ENCODE measurements around the gene PTPRG. TPM values are rescaled to one million over a fixed set of nuclear protein-coding genes. Genes with fewer than 3 reads are reported as not detected.

The PTPRG gene
- total RNA-seq, 1 donor from 2014 or later, result 0.84 TPM

- intact Hi-C loops (cut with micrococcal nuclease), result no loop called here
Observed at GRCh38 chr3:61985020-61985419, 423.6 kb downstream of the PTPRG start.

GRCh38 chr3:61986473-61986872, 425.1 kb downstream of the PTPRG start:
- intact Hi-C loops (cut with micrococcal nuclease), result no loop called here

DNA sequence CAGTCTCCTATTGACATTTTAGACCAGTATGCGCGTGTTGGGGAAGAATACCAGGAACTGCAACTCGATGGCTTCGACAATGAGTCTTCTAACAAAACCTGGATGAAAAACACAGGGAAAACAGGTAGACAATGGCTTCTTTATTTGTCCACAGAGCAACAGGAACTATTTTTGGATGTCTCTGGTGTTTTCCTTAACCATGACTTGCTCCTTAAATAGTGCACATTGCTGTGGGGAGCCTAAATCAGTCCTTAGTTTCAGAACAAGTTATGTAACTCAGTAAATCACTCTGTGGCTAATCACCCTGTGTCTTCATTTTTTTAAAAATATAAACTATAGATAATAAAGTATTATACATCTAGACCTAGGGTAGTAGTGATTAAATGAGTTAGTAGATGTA, 428.3 kb downstream of the PTPRG start:
- intact Hi-C loops (cut with micrococcal nuclease), result no loop called here

- intact Hi-C loops (cut with micrococcal nuclease), result no loop called here
Observed at GRCh38 chr3:61990327-61991027, 429.1 kb downstream of the PTPRG start.

- intact Hi-C loops (cut with micrococcal nuclease), result no loop called here
Observed at GRCh38 chr3:61991706-61992105, 430.3 kb downstream of the PTPRG start.

DNA sequence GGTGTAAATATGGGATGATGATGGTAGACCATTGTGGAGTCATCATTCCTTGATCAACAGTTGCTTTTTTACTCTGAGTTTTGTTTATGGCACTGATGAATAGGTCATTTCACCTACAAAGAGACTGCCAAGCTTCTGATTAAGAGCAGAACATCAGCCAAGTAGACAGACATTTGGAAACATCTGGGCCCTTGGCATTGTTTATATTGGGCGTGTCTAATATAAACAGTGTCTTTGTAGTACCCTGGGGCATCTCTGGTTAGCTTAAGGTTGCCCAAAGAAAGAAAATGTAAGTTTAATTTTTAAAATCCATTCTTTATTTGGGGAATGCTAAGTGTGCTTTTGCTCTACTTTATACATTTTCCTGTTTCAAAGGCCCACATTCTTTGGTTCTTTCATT, 435.0 kb downstream of the PTPRG start:
- intact Hi-C loops (cut with micrococcal nuclease), result no loop called here

DNA sequence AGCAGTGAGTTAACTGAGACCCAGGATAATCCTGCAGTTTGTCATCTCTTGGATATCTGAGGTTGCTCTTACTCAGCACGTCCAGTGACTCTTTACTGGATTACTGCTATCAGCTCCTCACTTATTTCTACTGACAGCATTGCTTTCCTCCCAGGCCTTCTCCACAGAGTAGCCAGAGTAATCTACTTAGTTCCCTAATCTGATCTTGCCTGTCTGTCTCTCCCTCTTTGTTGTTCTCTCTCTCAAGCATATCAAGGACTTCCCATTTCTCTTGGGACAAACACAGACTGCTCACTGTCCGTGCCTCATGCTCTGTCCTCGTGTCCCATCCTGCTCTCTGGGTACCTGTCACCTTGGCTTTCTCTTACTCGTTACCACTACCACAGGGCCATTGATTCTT, 435.7 kb downstream of the PTPRG start:
- intact Hi-C loops (cut with micrococcal nuclease), result no loop called here

DNA sequence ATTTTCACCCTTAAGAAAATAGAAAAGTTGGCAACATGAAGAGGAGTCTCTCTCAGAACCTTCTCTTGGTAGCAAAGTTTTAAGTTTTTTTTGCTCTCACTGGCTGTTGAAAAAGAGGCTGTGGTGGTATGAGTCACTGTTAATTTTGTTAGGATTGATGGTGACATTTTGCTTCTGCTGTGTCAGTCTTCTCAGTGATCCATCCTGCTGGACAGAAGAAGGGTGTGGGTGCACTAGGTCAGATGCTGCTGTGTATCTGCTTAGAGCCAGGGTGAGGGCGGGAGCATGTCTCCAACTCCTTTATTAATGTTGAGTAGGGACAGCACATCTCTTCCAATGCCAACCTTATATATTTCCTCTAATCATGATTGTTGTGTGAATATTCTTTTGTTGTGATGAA, 442.5 kb downstream of the PTPRG start:
- intact Hi-C loops (cut with micrococcal nuclease), result no loop called here

- intact Hi-C loops (cut with micrococcal nuclease), result no loop called here
Observed at GRCh38 chr3:62007036-62007435, 445.7 kb downstream of the PTPRG start.

DNA sequence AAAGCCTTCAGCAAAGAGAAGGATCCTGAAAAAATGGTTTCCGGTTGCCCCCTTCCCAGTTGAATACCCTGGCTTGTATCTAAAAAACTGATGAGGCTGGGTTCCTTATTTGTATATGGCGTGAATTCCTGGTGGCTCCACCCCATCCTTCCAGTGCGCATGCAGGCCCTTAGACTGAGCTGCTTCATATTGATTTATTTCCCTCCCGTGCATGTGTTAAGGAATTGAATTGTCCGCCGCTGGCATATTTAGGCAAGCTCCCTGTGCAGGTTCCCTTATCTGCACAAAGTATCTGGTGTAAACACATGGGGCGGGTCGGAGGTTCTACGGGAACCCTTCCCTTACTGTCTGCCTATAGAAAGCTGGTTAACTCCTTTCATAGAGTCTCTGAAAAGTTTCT, 449.6 kb downstream of the PTPRG start:
- intact Hi-C loops (cut with micrococcal nuclease), result no loop called here

DNA sequence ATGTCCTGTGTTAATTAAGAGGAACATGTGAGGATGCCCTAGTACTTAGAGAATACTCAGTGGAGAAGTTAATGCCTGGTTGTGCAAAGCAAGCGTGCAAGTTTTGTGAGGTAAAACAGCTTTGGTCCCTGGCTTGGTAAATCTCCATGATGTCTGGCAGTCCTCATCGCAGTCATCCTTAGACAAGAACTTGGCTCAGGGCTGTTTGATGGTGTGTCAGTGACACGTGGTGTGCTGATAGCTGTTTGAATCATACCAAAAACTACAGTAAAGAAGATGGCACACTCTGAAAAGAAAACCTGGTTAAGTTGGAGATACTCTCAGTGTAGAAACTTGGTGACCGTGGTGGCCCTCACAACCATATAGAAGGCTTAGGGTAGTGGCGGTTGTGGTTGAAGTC, 450.3 kb downstream of the PTPRG start:
- intact Hi-C loops (cut with micrococcal nuclease), result no loop called here

- intact Hi-C loops (cut with micrococcal nuclease), result no loop called here
Observed at GRCh38 chr3:62013951-62014350, 452.6 kb downstream of the PTPRG start.

- intact Hi-C loops (cut with micrococcal nuclease), result no loop called here
Observed at GRCh38 chr3:62015111-62015510, 453.7 kb downstream of the PTPRG start.

DNA sequence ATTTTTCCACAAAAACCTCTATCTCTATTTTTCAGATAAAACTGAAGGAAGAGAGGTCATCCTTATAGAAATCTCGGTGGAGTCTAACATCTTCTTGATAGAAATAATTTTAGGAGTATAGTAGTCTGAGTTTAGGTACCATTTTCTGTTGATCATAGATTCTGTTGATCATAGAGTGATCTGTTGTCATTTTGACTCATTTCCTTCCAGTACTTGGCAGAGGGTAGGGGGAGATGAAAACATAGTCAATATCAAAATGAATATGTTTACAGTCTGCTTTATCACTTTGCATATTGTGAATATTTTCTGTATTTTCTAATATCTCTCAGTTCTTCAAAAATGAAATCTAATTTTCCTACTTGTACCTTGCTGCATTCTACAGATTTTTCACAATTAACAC, 458.5 kb downstream of the PTPRG start:
- intact Hi-C loops (cut with micrococcal nuclease), result no loop called here

DNA sequence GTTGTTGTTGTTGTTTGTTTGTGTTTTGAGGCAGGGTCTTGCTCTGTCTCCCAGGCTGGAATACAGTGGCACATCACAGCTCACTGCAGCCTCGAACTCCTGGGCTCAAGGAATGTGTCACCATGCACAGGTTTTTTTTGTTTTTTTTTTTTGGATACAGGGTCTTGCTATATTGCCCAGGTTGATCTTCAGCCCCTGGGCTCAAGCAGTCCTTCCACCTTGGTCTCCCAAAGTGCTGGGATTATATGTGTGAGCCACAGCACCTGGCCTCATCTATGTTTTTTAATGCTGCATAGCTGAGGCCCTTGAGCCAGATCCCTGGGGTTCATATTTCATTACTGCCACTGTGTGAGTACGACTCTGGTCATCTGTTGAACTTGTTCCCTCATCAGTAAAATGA, 459.3 kb downstream of the PTPRG start:
- intact Hi-C loops (cut with micrococcal nuclease), result no loop called here

- intact Hi-C loops (cut with micrococcal nuclease), result no loop called here
Observed at GRCh38 chr3:62022312-62022711, 460.9 kb downstream of the PTPRG start.

DNA sequence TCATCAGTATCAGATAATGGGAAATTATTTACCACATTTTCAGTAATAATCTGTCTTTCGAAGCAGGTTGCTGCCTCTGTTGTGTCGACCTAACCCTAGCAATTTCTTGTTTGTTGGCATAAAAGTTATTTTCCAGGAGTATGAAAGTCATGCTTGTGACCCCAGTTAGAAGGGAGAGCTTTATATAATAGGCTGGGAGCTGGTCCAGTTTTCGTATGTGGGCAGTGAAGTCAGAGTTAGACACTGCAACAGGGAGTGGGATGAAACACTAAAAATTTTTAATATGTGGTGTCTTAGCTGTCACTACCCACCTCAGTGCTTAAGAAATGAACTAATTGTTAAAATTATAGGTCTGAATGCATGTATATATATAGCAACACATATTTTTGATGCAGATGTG, 463.5 kb downstream of the PTPRG start:
- intact Hi-C loops (cut with micrococcal nuclease), result no loop called here

- intact Hi-C loops (cut with micrococcal nuclease), result no loop called here
Observed at GRCh38 chr3:62025913-62026312, 464.5 kb downstream of the PTPRG start.

DNA sequence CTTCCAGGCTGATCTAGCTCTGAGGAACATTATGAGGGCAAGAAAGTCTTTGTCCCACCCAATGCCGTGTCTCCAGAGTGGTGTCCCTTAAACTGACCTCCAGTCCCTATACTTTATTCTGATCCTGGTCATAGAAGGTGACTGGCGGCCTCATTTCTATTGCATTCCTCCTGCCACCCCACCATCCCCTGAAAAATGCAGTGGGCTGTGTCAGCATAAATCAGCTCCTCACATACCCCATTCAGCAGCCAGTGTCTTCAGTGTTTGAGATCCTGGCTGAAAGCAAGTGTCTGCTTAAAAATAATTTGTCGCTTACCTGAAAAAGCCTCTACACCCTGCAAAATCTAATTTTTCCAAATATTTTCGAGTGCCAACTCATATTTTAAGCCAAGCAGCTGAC, 465.9 kb downstream of the PTPRG start:
- intact Hi-C loops (cut with micrococcal nuclease), result no loop called here

DNA sequence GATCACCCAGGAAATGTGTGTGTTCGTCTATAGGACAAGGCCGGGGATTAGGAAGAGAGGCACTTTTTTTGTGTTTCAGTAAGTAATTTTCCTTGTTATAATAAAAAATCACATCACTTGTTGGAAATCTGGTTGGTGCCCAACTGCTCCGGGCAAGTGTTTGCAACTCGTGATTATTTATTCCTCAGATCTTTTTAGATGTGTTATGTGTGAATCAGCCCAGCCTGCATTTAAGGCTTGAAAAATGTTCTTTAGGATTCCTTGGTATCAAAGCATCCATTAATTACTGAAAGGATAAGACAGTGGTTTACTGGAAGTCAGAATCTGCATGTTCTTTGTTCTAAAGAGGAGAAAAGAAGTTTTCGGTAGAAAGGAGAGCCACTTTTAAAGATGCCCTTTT, 466.4 kb downstream of the PTPRG start:
- intact Hi-C loops (cut with micrococcal nuclease), result no loop called here

GRCh38 chr3:62028236-62028635, 466.9 kb downstream of the PTPRG start:
- intact Hi-C loops (cut with micrococcal nuclease), result no loop called here

GRCh38 chr3:62032738-62033137, 471.4 kb downstream of the PTPRG start:
- intact Hi-C loops (cut with micrococcal nuclease), result no loop called here

GRCh38 chr3:62035402-62036057, 474.2 kb downstream of the PTPRG start:
- intact Hi-C loops (cut with micrococcal nuclease), result no loop called here
